GM20000 (cell line): ENCODE results near the gene RBM20.
"Not testable (repeated sequence)": the region's sequence is repeated elsewhere in the genome, so short reads cannot be mapped to it uniquely, and the experiment has no call there.

Experiments used
- DNase-seq: peaks from one replicate; pipeline ENCODE4 v3.0.0; 2012; ENCODE audit warnings: low spot score
- CTCF ChIP-seq: IDR thresholded peaks from 2 replicates; pipeline ENCODE4 v1.5.1; 2012; ENCODE audit warnings: mild to moderate bottlenecking, control low read depth; ENCODE audit errors: extremely low read depth, missing control alignments

RBM20 gene

GRCh38 chr10:110664483-110665420 is 20.6 kb downstream of the RBM20 start:
- no peak for TF ChIP-seq CTCF
- no peak for DNase-seq

- DNase-seq: not testable (repeated sequence)
These were observed 22.1 kb downstream of the RBM20 start for GRCh38 chr10:110666259-110666658.

- DNase-seq: no peak
- TF ChIP-seq CTCF: no peak
These were observed 22.5 kb downstream of the RBM20 start for GRCh38 chr10:110666673-110667072.

GRCh38 chr10:110667620-110668343 is 23.6 kb downstream of the RBM20 start:
- no peak for DNase-seq
- TF ChIP-seq CTCF: no peak

- no peak for DNase-seq
- TF ChIP-seq CTCF: no peak
These were observed 24.3 kb downstream of the RBM20 start for GRCh38 chr10:110668443-110668842.

- TF ChIP-seq CTCF: no peak
- no peak for DNase-seq
These were observed 26.2 kb downstream of the RBM20 start for GRCh38 chr10:110670335-110670734.

- DNase-seq: peak; percentile 87
- TF ChIP-seq CTCF: peak; percentile 92
These were observed 27.8 kb downstream of the RBM20 start for GRCh38 chr10:110671788-110672579.
